ENCODE results near the gene FUOM.
A peak's percentile ranks its signal among the peaks of the same experiment; 100 is the strongest.
"Not testable (repeated sequence)": the region's sequence is repeated elsewhere in the genome, so short reads cannot be mapped to it uniquely, and the experiment has no call there.

FUOM gene

DNA sequence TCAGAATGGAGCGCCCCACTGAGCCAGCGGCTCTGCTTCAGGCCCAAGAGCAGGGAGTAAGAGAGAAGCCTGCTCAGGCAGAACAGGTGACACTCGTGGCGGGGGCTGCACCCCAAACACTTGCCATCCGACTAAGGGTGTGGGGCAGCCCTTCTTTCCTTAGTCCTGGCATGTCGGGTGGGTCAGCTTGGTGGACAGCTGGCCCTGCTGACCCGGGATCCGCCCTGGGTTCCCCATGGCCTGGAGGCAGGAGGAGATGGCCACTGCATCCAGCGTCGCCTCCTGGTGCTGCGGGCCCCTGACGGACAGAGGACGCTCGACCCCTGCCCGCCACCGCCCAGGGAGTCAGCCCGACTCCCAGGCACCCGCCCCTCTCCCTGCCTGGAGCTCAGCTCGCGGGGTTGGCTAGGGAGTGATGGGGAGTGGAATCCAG is 20.0 kb upstream of the FUOM start:
- H3K4me3 ChIP-seq (ENCODE audit: low read length in 2 of 2), result peak overlapping the region; percentile 74 to 82
- H3K27me3 ChIP-seq (ENCODE audit: control insufficient read depth in 2 of 2, insufficient read depth in 2 of 2, low read length in 2 of 2), result no peaks in the 10 kb centered on the region
- H3K4me1 ChIP-seq (ENCODE audit: control insufficient read depth in 2 of 2, insufficient read depth in 2 of 2, low read length in 2 of 2), result peaks cover 20 to 22% of the 10 kb centered on the region in 2 donors
- no peaks in the 10 kb centered on the region for H3K9me3 ChIP-seq (ENCODE audit: control insufficient read depth in 2 of 2, low read length in 2 of 2)
- H3K36me3 ChIP-seq (ENCODE audit: control insufficient read depth in 2 of 2, insufficient read depth in 2 of 2, low read length in 2 of 2), result peaks cover 0 to 2% of the 10 kb centered on the region in 2 donors
- H3K27ac ChIP-seq (ENCODE audit: low read depth in 2 of 2, low read length in 2 of 2), result peak overlapping the region; percentile 76 to 86
- peak overlapping the region; percentile 70 to 80 for H3K9ac ChIP-seq (ENCODE audit: low read depth in 1 of 2, low read length in 2 of 2)

DNA sequence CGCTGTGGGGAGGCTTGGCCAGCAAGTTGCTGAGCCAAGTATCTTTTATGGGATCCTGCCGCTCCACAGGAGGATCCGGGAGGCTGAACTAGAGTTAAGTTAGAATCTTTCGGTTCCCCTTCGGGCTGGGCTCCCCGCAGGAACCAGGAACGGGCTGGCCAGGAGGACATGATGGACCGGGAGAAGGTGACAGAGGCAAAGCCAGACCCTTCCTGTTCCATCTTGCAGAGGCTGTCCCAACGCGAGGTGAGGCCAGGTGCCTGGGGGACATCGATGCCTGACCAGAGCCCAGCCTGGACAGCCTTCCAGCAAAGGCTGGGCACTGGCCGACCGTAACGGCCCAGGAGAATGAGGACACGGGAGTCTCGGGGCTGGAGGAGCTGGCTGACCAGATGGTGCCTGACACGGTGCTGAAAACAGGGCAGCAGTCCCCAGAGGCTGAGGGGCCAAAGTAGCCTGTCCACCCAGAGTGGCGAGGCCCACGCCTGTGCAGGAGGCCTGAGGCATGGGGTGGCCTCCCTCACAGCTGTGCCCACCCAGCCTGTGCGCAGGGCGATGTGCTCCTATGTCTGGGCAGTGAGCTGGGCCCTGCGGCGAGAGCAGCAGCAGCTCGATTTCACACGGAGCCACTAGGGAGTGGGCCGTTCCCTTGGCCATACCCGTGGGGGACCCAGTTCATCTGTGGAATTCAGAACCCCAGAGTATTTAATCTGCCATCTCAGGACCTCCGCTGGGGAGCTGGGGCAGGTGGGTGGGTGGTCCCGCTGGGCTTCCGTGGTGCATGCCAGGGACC is 19.4 kb upstream of the FUOM start:
- Histone ChIP-seq H3K36me3 (ENCODE audit: control insufficient read depth in 2 of 2, insufficient read depth in 2 of 2, low read length in 2 of 2) (peaks cover 0 to 2% of the 10 kb centered on the region in 2 donors), H3K4me3 (ENCODE audit: low read length in 2 of 2) (peak overlapping the region in 1 of 2 donors; percentile 74), H3K4me1 (ENCODE audit: control insufficient read depth in 2 of 2, insufficient read depth in 2 of 2, low read length in 2 of 2) (peaks cover 21 to 23% of the 10 kb centered on the region in 2 donors), H3K9ac (ENCODE audit: low read depth in 1 of 2, low read length in 2 of 2) (no peak overlapping the region), H3K27ac (ENCODE audit: low read depth in 2 of 2, low read length in 2 of 2) (no peak overlapping the region), H3K9me3 (ENCODE audit: control insufficient read depth in 2 of 2, low read length in 2 of 2) (no peaks in the 10 kb centered on the region), H3K27me3 (ENCODE audit: control insufficient read depth in 2 of 2, insufficient read depth in 2 of 2, low read length in 2 of 2) (no peaks in the 10 kb centered on the region)

DNA sequence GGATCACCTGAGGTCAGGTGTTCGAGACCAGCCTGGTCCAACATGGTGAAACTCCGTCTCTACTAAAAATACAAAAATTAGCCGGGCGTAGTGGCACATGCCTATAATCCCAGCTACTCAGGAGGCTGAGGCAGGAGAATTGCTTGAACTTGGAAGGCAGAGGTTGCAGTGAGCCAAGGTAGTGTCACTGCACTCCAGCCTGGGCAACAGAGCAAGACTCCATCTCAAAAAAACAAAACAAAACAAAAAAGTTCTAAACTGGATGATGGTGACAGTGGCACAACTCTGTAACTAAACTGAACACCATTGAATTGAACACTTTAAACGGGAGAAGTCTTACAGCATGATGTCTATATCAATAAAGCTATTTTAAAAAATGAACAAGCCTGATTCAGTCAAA is 18.4 kb upstream of the FUOM start:
- H3K9me3 ChIP-seq (ENCODE audit: control insufficient read depth in 2 of 2, low read length in 2 of 2); H3K27ac ChIP-seq (ENCODE audit: low read depth in 2 of 2, low read length in 2 of 2); H3K36me3 ChIP-seq (ENCODE audit: control insufficient read depth in 2 of 2, insufficient read depth in 2 of 2, low read length in 2 of 2); H3K27me3 ChIP-seq (ENCODE audit: control insufficient read depth in 2 of 2, insufficient read depth in 2 of 2, low read length in 2 of 2); H3K4me3 ChIP-seq (ENCODE audit: low read length in 2 of 2); H3K9ac ChIP-seq (ENCODE audit: low read depth in 1 of 2, low read length in 2 of 2): not testable (repeated sequence)
- H3K4me1 ChIP-seq (ENCODE audit: control insufficient read depth in 2 of 2, insufficient read depth in 2 of 2, low read length in 2 of 2), result peaks cover 24 to 26% of the 10 kb centered on the region in 2 donors

DNA sequence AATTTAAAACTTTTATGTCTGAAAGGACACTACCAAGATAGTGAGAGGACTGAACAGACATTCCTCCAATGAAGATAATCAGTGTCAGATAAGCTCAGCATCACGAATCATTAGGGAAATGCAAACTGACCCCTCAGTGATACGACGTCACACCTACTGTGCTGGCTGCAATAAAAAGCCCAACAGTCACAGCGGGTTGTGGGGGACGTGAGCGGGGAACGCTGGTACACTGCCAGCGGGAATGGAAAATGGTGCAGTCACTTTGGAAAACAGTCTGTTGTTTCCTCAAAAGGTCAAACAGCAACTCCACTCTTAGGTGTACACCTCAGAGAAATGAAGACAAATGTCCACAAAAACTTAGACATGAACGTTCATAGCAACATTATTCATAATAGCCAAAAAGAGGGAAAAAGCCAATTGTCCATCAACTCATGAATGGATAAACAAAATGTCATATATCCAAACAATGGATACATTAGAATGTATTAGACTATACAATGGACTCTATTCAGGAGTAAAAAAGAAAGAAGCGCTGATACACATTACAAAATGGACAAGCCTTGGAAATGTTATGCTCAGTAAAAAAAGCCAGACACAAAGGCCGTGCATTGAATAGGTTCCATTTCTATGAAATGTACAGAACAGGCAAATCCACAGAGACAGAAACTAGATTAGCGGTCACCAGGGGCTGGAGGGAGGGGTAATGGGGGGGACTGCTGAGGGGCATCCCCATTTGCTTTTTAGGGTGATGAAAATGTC is 17.7 kb upstream of the FUOM start:
- no peak overlapping the region for H3K9ac ChIP-seq (ENCODE audit: low read depth in 1 of 2, low read length in 2 of 2)
- H3K27me3 ChIP-seq (ENCODE audit: control insufficient read depth in 2 of 2, insufficient read depth in 2 of 2, low read length in 2 of 2), result no peaks in the 10 kb centered on the region
- H3K9me3 ChIP-seq (ENCODE audit: control insufficient read depth in 2 of 2, low read length in 2 of 2), result no peaks in the 10 kb centered on the region
- no peak overlapping the region for H3K4me3 ChIP-seq (ENCODE audit: low read length in 2 of 2)
- H3K4me1 ChIP-seq (ENCODE audit: control insufficient read depth in 2 of 2, insufficient read depth in 2 of 2, low read length in 2 of 2), result peaks cover 24 to 26% of the 10 kb centered on the region in 2 donors
- no peak overlapping the region for H3K27ac ChIP-seq (ENCODE audit: low read depth in 2 of 2, low read length in 2 of 2)
- peaks cover 2 to 3% of the 10 kb centered on the region in 2 donors for H3K36me3 ChIP-seq (ENCODE audit: control insufficient read depth in 2 of 2, insufficient read depth in 2 of 2, low read length in 2 of 2)

DNA sequence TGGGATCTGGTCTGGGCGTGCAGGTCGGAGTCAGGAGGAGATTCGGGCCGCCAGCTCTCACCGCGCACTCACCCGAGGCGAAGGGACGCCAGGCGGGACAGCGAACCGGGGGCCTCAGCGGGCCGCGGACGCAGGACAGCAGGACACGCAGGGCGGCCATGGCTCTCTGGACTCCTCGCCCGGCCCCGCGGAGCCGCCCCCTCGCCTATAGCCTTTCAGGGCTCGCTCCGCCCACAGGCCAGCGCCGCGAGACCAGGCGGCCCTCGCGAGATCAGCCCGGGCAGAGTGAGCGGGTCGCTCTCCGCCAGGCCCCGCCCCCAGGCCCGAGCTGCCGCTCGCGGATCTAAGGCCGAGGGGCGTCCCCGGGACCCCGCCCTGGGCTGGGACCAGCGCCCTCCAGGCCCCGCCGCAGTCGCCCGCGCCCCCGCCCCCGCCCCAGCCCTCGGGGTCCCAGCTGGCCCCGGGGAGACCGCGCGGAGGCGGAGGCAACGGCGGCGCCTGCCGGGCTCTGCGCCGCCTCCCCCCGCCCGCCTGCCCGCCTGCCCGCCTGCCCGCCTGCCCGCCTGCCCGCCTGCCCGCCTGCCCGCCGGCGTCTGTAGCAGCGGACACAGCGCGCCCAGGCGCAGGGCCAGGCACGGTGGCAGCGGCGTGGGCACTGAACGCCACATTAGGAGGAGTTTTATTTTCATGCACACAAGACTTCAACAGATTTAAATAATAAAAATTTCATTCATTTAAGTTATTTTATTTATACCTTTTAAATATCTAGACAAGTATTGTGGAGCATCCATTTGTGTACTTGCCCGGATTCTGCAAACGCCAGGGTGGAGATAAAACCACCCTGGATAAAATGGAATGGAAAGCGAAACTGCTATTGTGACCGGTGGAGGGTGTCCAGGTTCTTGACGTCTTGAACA is 15.6 kb upstream of the FUOM start, which contains the start of gene ECHS1:
ECHS1 (minus strand) TSS at position 181 of the 917 bp plus-strand sequence; CDS start at position 160, 21 bp downstream.
- Histone ChIP-seq H3K9me3 (ENCODE audit: control insufficient read depth in 2 of 2, low read length in 2 of 2) (no peaks in the 10 kb centered on the region), H3K36me3 (ENCODE audit: control insufficient read depth in 2 of 2, insufficient read depth in 2 of 2, low read length in 2 of 2) (peaks cover 17 to 20% of the 10 kb centered on the region in 2 donors), H3K4me1 (ENCODE audit: control insufficient read depth in 2 of 2, insufficient read depth in 2 of 2, low read length in 2 of 2) (peaks cover 19 to 20% of the 10 kb centered on the region in 2 donors), H3K9ac (ENCODE audit: low read depth in 1 of 2, low read length in 2 of 2) (peak within 1 kb of the TSS; percentile 56 to 75), H3K4me3 (ENCODE audit: low read length in 2 of 2) (peak within 1 kb of the TSS; percentile 71 to 93), H3K27ac (ENCODE audit: low read depth in 2 of 2, low read length in 2 of 2) (peak within 1 kb of the TSS; percentile 80 to 82), H3K27me3 (ENCODE audit: control insufficient read depth in 2 of 2, insufficient read depth in 2 of 2, low read length in 2 of 2) (no peaks in the 10 kb centered on the region)

DNA sequence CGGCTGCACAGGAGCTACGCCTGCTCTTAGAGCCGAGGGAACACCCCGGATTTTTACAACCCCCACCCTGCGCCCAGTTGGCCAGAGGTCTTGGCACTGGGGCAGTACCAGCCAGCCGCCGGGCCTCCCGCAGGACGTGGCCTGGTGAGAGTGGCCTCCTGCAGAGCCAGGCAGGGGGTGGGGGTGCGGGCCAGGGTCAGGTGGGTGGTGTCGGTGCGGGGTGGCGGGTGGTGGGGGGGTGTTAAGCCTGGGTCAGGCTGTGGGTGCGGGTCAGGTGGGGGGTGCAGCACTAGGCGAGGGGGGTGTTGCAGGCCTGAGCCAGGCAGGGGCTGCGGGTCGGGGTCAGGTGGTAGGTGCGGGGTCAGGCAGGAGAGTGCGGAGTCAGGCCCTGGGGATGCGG is 14.7 kb upstream of the FUOM start:
- H3K36me3 ChIP-seq (ENCODE audit: control insufficient read depth in 2 of 2, insufficient read depth in 2 of 2, low read length in 2 of 2), result peaks cover 23 to 25% of the 10 kb centered on the region in 2 donors
- no peak overlapping the region for H3K9ac ChIP-seq (ENCODE audit: low read depth in 1 of 2, low read length in 2 of 2)
- no peaks in the 10 kb centered on the region for H3K9me3 ChIP-seq (ENCODE audit: control insufficient read depth in 2 of 2, low read length in 2 of 2)
- H3K27ac ChIP-seq (ENCODE audit: low read depth in 2 of 2, low read length in 2 of 2), result no peak overlapping the region
- peaks cover 11 to 12% of the 10 kb centered on the region in 2 donors for H3K4me1 ChIP-seq (ENCODE audit: control insufficient read depth in 2 of 2, insufficient read depth in 2 of 2, low read length in 2 of 2)
- H3K27me3 ChIP-seq (ENCODE audit: control insufficient read depth in 2 of 2, insufficient read depth in 2 of 2, low read length in 2 of 2), result no peaks in the 10 kb centered on the region
- H3K4me3 ChIP-seq (ENCODE audit: low read length in 2 of 2), result peak overlapping the region; percentile 20 to 93

DNA sequence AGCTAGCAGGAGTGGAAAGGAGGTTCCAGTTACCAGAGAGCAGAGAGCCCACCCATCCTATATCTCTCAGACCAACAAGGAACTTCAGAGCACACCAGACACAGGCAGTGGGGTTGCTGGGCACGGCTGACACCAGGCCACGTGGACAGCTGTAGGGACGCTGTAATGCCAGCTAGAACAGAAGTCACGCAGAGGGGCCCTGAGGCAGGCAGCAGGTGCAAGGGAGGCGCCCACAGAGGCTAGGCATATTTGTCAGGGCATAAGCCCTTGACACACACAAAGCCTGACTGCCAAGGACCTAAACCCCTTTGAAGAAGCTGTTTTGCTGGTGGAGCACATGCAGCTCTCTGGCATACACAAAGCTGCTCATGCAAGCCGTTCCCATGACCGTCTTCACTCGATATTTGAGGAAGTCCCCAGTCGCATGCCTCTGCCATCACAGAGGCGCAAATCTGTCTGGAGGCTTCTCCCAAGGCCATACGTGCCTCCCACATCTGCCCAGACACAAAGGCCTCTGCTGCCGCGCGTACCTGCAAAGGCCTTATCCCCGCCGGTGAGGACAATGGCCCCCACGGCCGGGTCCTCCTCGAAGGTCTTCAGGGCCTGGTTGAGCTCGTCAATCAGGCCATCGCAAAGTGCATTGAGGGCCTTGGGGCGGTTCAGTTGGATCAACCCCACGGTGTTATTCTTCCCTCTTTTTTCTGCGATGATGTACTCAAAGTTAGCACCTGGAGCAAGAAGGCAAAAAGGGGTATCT is 12.4 kb upstream of the FUOM start:
- Histone ChIP-seq H3K9me3 (ENCODE audit: control insufficient read depth in 2 of 2, low read length in 2 of 2) (no peaks in the 10 kb centered on the region), H3K36me3 (ENCODE audit: control insufficient read depth in 2 of 2, insufficient read depth in 2 of 2, low read length in 2 of 2) (peaks cover 37 to 42% of the 10 kb centered on the region in 2 donors), H3K4me3 (ENCODE audit: low read length in 2 of 2) (no peak overlapping the region), H3K27me3 (ENCODE audit: control insufficient read depth in 2 of 2, insufficient read depth in 2 of 2, low read length in 2 of 2) (no peaks in the 10 kb centered on the region), H3K4me1 (ENCODE audit: control insufficient read depth in 2 of 2, insufficient read depth in 2 of 2, low read length in 2 of 2) (peaks cover 14 to 19% of the 10 kb centered on the region in 2 donors), H3K27ac (ENCODE audit: low read depth in 2 of 2, low read length in 2 of 2) (no peak overlapping the region), H3K9ac (ENCODE audit: low read depth in 1 of 2, low read length in 2 of 2) (no peak overlapping the region)

DNA sequence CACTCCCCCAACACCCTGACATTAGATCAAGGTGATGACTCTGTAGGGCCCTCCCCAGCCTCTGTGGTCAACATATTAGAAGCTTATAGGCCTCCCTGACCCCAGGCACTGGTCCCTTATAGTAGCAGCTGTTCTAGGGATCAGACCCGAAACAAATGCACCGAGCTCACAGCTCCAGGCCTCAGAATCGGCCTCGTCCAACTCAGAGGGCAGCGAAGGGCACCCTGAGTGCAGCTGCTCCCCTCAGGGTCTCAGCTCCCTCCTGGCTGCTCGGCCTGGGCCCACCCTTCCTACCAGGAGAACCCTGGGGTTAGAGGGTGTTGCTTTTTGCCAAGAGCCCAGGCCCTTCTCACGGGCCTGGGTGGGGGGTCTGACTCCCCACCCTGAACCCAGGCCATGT is 10.3 kb upstream of the FUOM start:
- H3K36me3 ChIP-seq (ENCODE audit: control insufficient read depth in 2 of 2, insufficient read depth in 2 of 2, low read length in 2 of 2), result peaks cover 37 to 50% of the 10 kb centered on the region in 2 donors
- no peak overlapping the region for H3K4me3 ChIP-seq (ENCODE audit: low read length in 2 of 2)
- H3K4me1 ChIP-seq (ENCODE audit: control insufficient read depth in 2 of 2, insufficient read depth in 2 of 2, low read length in 2 of 2), result peaks cover 11 to 19% of the 10 kb centered on the region in 2 donors
- H3K9me3 ChIP-seq (ENCODE audit: control insufficient read depth in 2 of 2, low read length in 2 of 2), result no peaks in the 10 kb centered on the region
- no peaks in the 10 kb centered on the region for H3K27me3 ChIP-seq (ENCODE audit: control insufficient read depth in 2 of 2, insufficient read depth in 2 of 2, low read length in 2 of 2)
- no peak overlapping the region for H3K27ac ChIP-seq (ENCODE audit: low read depth in 2 of 2, low read length in 2 of 2)
- H3K9ac ChIP-seq (ENCODE audit: low read depth in 1 of 2, low read length in 2 of 2), result no peak overlapping the region

DNA sequence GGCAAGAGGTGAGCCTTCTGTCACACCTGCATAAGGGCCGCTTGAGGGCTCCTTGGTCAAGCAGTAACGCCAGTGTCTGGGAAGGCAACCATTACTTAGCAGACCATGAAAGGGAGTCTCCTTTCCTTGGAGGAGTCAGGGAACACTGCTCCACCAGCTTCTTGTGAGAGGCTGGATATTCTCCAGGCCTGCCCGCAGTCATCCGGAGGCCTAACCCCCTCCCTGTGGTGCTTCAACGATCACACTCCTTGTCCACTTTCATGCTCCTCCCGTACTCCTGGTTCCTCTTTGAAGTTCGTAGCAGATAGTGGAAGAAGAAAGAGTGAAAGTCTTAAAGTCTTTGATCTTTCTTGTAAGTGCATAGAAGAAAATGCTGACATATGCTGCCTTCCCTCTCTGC is 9.6 kb upstream of the FUOM start:
- H3K4me1 ChIP-seq (ENCODE audit: control insufficient read depth in 2 of 2, insufficient read depth in 2 of 2, low read length in 2 of 2), result peaks cover 11 to 19% of the 10 kb centered on the region in 2 donors
- not testable (repeated sequence) for H3K27me3 ChIP-seq (ENCODE audit: control insufficient read depth in 2 of 2, insufficient read depth in 2 of 2, low read length in 2 of 2); H3K27ac ChIP-seq (ENCODE audit: low read depth in 2 of 2, low read length in 2 of 2); H3K9ac ChIP-seq (ENCODE audit: low read depth in 1 of 2, low read length in 2 of 2); H3K4me3 ChIP-seq (ENCODE audit: low read length in 2 of 2); H3K9me3 ChIP-seq (ENCODE audit: control insufficient read depth in 2 of 2, low read length in 2 of 2)
- peaks cover 41 to 57% of the 10 kb centered on the region in 2 donors for H3K36me3 ChIP-seq (ENCODE audit: control insufficient read depth in 2 of 2, insufficient read depth in 2 of 2, low read length in 2 of 2)

Measured in mucosa of rectum (tissue), 2 donors.